Uterus (tissue), 4 donors: ENCODE results near the gene IL36RN. TPM values are rescaled to one million over a fixed set of nuclear protein-coding genes. Genes with fewer than 3 reads are reported as not detected.

Experiments
- DNase-seq, 2 donors: peaks; one replicate each; pipeline ENCODE4 v3.0.0-alpha.2; 2019 to 2020
- H3K27ac ChIP-seq, 2 donors: fragments of 200-600 bp; sonication (generic); 1 replicate in 1 of 2; 2 replicates in 1 of 2; pipeline ENCODE4 v1.5.1; 2016 to 2018
- H3K27me3 ChIP-seq, 2 donors: fragments of 200-600 bp; sonication (generic); one replicate each; pipeline ENCODE4 v1.5.1; 2018 to 2019; ENCODE audit warnings: control low read depth in 1 of 2
- H3K36me3 ChIP-seq, 2 donors: fragments of 200-600 bp; sonication (generic); one replicate each; pipeline ENCODE4 v1.5.1; 2019; ENCODE audit warnings: control low read depth in 1 of 2
- H3K4me1 ChIP-seq, 2 donors: fragments of 200-600 bp; sonication (generic); one replicate each; pipeline ENCODE4 v1.5.1; 2018 to 2019; ENCODE audit warnings: control low read depth in 1 of 2
- H3K4me3 ChIP-seq, 2 donors: fragments of 200-600 bp; sonication (generic); 1 replicate in 1 of 2; 2 replicates in 1 of 2; pipeline ENCODE4 v1.5.1; 2018 to 2019; ENCODE audit warnings: mild to moderate bottlenecking in 1 of 2
- H3K9me3 ChIP-seq, 2 donors: fragments of 200-600 bp; sonication (generic); one replicate each; pipeline ENCODE4 v1.5.1; 2019; ENCODE audit warnings: control low read depth in 1 of 2
- POLR2A ChIP-seq, 2 donors: fragments of 450-650 bp; IDR thresholded peaks; one replicate each; pipeline ENCODE4 v1.6.1; 2016; ENCODE audit warnings: antibody characterized with exemption in 2 of 2, mild to moderate bottlenecking in 1 of 2, moderate library complexity in 1 of 2
- intact Hi-C: fragments of 100-400 bp; cut with DNase I; formaldehyde crosslinking; loops from one replicate; pipeline ENCODE4 v1.15.1; 2023; ENCODE audit warnings: low total_unique reads
- total RNA-seq, 4 donors: library from RNA; depleted of rRNA in 3 of 4; stranded (reverse); fragments of >200 nt in 3 of 4; gene quantifications; one replicate each; pipeline versions ENCODE4 v1.1.0 to v1.2.4, GENCODE V29; 2014 to 2023
- TF ChIP-seq, protein P1 (sequence below), 4 experiments: fragments of 200-600 bp in 2 of 4; fragments of 450-650 bp in 2 of 4; sonication (generic) in 2 of 4; IDR thresholded peaks; one replicate each; pipeline ENCODE4 v1.5.1; 2016 to 2019; ENCODE audit warnings: antibody characterized with exemption in 4 of 4, mild to moderate bottlenecking in 2 of 4, moderate library complexity in 1 of 4
- donor health status: DM: yes; HTN: yes; CAD: no.

The IL36RN gene
- total RNA-seq, 4 donors from 2014 or later, result not detected

DNA sequence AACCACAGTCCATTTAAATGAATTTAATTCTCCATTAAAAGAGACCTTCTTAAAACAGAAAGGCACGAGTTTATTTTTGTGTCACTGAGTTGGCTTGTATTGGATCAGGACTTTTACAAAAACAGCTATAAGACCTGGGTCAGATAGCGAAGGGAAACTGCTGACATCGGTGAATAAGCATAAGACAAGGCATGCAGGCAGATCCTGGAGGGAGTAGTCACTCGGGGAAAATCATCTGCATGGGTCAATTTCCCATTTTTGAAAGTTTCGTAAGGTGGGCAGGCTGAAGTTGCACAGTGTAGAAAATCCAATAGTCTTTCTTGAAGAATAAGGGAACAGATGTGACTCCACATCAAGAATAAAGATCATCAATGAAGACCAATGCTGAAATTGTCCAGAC lies 19.3 kb upstream of the IL36RN start:
- no peak for DNase-seq
- intact Hi-C loops, result no loop called here
- H3K9me3 ChIP-seq, result no peaks in the 10 kb centered on the region
- H3K27ac ChIP-seq, result no peak overlapping the region
- TF ChIP-seq, protein P1, sequence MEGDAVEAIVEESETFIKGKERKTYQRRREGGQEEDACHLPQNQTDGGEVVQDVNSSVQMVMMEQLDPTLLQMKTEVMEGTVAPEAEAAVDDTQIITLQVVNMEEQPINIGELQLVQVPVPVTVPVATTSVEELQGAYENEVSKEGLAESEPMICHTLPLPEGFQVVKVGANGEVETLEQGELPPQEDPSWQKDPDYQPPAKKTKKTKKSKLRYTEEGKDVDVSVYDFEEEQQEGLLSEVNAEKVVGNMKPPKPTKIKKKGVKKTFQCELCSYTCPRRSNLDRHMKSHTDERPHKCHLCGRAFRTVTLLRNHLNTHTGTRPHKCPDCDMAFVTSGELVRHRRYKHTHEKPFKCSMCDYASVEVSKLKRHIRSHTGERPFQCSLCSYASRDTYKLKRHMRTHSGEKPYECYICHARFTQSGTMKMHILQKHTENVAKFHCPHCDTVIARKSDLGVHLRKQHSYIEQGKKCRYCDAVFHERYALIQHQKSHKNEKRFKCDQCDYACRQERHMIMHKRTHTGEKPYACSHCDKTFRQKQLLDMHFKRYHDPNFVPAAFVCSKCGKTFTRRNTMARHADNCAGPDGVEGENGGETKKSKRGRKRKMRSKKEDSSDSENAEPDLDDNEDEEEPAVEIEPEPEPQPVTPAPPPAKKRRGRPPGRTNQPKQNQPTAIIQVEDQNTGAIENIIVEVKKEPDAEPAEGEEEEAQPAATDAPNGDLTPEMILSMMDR (IDR thresholded peaks at IDR 0.05), result no peak
- TF ChIP-seq POLR2A (IDR thresholded peaks at IDR 0.05), result no peak
- H3K36me3 ChIP-seq, result no peaks in the 10 kb centered on the region
- H3K27me3 ChIP-seq, result no peaks in the 10 kb centered on the region
- no peak overlapping the region for H3K4me3 ChIP-seq
- H3K4me1 ChIP-seq, result no peaks in the 10 kb centered on the region

DNA sequence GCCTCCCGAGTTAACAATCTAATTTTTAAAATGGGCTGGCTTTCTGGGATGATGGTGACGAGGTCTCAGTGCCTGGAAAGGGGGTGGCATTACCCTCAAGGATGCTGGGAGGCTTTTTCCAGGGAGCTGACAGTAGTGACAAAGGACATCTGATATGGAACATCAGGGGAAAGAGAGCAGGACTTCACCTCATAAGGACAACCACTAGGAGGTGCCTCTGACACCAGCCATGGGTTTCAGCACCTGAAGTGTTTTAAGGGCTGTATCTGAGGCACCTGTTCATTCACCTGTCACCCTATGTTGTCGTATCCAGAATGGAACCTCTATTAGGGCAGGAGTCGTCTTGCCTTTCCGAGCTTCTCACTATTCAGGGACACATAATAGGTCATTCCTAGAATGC lies 17.1 kb upstream of the IL36RN start:
- intact Hi-C loops, result no loop called here
- no peaks in the 10 kb centered on the region for H3K27me3 ChIP-seq
- no peak for TF ChIP-seq POLR2A (IDR thresholded peaks at IDR 0.05)
- TF ChIP-seq, protein P1 (IDR thresholded peaks at IDR 0.05), result no peak
- no peaks in the 10 kb centered on the region for H3K9me3 ChIP-seq
- no peaks in the 10 kb centered on the region for H3K36me3 ChIP-seq
- no peaks in the 10 kb centered on the region for H3K4me1 ChIP-seq
- no peak overlapping the region for H3K27ac ChIP-seq
- DNase-seq, result no peak
- no peak overlapping the region for H3K4me3 ChIP-seq

DNA sequence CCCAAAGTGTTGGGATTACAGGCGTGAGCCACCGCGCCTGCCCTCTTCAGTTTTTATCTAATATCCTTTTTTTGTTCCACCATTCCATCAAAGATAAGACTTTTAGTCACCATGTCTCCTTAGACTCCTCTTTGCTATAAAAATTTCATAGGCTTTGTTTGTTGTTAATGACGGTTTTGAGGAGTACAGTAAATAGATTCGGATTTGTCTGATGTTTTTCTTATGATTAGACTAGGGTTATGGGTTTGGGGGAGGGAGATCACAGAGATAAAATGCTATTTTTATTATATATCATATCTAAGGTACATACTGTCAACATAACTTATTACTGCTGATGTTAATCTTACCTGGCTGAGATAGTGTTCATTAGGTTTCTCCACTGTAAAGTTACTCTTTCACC lies 12.5 kb upstream of the IL36RN start:
- H3K4me1 ChIP-seq, result no peaks in the 10 kb centered on the region
- TF ChIP-seq POLR2A (IDR thresholded peaks at IDR 0.05), result no peak
- TF ChIP-seq, protein P1 (IDR thresholded peaks at IDR 0.05), result no peak
- H3K27ac ChIP-seq, result no peak overlapping the region
- no peaks in the 10 kb centered on the region for H3K36me3 ChIP-seq
- no peak for DNase-seq
- no peaks in the 10 kb centered on the region for H3K9me3 ChIP-seq
- no peaks in the 10 kb centered on the region for H3K27me3 ChIP-seq
- no peak overlapping the region for H3K4me3 ChIP-seq
- intact Hi-C loops, result no loop called here

GRCh38 chr2:113050921-113051895 lies 7.8 kb upstream of the IL36RN start:
- Histone ChIP-seq H3K9me3 (no peaks in the 10 kb centered on the region), H3K4me3 (no peak overlapping the region), H3K4me1 (no peaks in the 10 kb centered on the region), H3K36me3 (no peaks in the 10 kb centered on the region), H3K27ac (no peak overlapping the region), H3K27me3 (no peaks in the 10 kb centered on the region)
- TF ChIP-seq, protein P1 (IDR thresholded peaks at IDR 0.05), result no peak
- TF ChIP-seq POLR2A (IDR thresholded peaks at IDR 0.05), result no peak
- intact Hi-C loops, result no loop called here
- no peak for DNase-seq

GRCh38 chr2:113052396-113052917 lies 6.5 kb upstream of the IL36RN start, which contains the start of gene IL36B:
Gene IL36B (minus strand): TSS chr2:113052867.
- intact Hi-C loops, result no loop called here
- Histone ChIP-seq H3K9me3 (no peaks in the 10 kb centered on the region), H3K27ac (no peak within 1 kb of the TSS), H3K36me3 (no peaks in the 10 kb centered on the region), H3K4me3 (no peak within 1 kb of the TSS), H3K27me3 (no peaks in the 10 kb centered on the region), H3K4me1 (no peaks in the 10 kb centered on the region)
- TF ChIP-seq, protein P1 (IDR thresholded peaks at IDR 0.05), result no peak
- TF ChIP-seq POLR2A (IDR thresholded peaks at IDR 0.05), result no peak
- DNase-seq, result no peak
